ENCODE data around the gene TFPI. TPM values are rescaled to one million over a fixed set of nuclear protein-coding genes. Genes with fewer than 3 reads are reported as not detected.

TFPI gene
- total RNA-seq, 1 donor from 2014 or later, result 305 TPM

DNA sequence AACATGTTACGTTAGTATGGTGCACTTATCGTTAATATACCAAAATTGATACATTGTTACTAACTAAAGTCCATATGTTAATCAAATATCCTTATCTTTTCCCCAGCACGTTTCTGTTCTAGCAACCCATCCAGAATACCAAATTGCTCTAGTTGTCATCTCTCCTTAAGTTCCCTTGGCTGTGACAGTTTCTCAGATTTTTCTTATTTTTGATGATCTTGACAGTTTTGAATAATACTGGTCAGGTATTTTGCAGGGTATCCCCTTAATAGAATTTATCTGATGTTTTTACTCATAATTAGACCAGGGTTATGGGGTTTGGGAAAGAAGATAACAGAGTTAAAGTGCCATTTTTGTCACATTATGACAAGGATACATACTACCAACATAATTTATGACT lies 47.8 kb downstream of the TFPI start:
- DNase-seq (ENCODE audit: low read depth, low spot score), result no peak

DNA sequence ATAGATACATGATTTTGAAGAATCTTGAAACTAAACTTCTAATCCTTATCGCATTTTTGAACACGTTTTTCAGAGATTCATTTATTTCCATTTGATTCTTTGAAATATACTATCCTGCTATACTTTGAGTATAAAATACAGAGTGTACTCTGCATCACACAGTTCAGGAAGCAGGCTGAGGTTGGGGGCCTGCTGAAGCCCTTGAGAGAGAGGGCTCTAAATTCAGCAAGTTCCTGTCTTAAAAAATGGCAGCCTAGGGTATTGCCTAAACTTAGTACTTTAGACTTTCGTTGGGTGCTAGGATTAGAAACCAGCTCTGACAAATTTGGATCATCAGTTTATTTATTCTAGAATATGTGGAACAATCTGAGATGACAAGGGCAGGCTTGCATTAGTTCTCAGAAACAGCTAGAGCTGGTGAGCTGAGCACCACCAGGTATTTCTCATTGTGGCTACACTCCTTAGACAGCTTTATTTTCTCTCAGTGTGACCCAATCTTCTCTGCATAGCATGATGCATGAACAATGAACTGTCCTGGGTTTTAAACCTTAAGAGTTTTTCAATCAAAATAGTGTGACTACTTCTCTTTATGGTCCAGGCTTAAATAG lies 49.1 kb downstream of the TFPI start:
- no peak for DNase-seq (ENCODE audit: low read depth, low spot score)

DNA sequence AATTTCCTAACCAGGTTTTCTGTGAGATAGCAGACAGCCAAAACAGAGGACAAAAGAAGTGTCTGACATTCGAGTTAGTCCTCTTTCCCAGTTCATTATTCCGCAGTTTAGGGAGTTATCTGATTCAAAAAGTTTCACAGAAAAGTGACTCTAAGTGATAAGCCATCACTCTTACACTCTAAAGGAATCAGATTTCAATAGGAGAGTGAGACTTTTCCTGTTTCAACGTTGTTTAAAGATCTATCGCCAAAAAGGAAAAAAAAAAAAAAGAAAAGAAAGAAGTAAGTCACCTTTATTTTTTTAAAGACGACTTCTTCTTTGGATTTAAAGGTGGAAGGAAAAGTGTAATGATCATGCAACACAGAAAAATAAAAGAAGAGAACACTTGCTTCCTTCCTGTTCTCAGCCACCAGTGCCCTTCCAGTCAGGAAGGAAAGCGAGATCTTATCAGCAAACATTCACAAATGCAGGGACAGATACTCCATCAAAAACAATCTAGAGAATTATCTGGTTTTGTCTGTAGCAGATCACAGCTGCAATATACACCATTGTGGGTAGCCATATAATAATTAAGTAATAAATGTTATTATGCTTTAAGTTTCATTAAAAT lies 49.8 kb downstream of the TFPI start:
- DNase-seq (ENCODE audit: low read depth, low spot score), result no peak

DNA sequence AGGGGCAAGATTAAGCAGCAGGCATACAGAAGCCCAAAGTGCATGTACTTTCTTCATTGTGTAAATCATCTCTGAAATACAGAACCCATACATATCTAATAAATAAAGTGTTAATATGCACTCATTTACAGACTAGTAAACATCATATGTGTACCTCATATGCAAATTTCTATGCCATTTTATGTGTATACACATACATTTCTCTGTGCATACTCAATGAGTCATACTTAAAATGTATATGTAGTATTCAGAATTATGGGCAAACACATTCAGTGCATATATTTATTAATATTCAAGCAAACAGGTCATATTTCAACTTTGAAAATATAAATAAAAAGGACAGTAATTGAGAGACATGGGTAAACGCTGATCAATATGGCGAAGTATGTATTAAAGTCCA lies 50.5 kb downstream of the TFPI start:
- DNase-seq (ENCODE audit: low read depth, low spot score), result no peak

DNA sequence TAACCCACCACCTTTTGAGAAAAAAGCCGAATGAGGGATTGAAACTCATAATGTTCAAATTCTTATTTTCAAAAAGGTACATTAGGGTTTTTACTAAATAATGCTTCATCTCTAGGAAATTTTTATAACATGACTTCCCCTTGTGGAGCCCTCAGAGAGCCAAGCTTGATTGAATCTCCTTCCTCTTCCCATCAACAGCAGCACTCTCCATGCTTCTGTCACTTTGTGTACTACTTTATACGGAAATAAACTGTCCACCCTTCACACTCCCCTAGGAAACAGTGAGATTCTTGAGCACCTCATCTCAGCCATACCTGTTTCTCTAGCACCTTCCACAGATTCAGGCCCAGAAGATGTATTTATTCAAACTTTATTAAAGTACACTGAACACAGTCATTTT lies 51.8 kb downstream of the TFPI start:
- no peak for DNase-seq (ENCODE audit: low read depth, low spot score)

DNA sequence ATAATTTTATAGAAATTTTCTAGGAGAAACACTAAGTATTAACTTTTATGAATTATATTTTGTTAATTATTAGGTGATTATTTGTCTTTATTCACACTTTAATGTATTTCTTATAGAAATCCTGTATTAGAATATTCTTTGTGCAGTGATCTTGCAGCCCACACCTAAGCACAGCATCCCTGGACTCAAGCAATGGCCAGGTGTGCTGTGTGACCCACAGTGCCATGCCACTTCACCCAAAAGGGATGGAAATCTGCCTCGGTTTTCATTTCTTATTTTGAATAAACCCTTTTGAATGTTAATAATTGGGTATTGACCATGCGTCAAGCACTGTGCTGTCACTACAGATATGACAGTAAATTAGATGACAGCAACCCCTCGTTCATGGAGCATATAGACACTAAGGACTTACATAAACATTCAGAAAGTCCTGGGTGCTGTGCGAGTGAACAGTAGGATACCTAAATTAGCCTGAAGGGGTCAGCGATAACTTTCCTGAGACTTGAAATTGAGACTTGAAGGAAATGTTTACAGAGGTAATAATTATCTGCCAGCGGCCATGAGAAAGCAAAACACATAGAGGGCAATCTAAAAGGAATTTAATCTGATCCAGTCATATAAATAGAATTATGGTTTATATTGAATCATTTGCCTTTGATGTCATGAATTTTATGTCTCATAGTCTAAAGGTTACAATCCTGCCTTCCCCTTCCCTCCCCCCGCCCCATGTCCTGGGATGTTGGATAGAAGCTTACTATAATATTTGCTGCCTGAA lies 53.5 kb downstream of the TFPI start:
- DNase-seq (ENCODE audit: low read depth, low spot score), result no peak

DNA sequence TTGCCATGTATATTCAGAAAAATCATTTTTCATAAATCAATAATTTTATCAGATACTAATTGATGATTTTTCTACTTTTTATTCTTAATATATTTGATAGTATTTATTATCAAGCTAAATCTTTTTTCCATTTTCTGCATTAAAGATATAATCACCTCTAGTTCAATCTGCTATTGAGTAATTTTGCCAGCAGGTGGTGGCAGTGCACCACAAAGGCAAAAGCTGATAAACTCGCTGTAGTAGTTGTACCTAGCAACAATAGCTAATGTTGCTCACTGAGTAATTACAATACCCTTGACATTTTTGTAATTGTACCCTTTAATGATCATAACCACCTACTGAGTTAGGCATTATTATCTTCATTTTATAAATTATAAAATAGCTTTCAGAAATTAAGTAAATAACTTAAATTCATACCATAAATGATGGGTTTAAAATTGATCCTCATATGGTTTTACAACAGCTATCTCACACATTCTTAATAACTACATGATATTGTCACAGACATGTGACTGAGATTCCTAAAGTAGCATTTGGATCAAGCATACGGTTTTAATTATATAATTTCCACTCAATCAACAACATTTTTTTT lies 54.2 kb downstream of the TFPI start:
- DNase-seq (ENCODE audit: low read depth, low spot score), result no peak

DNA sequence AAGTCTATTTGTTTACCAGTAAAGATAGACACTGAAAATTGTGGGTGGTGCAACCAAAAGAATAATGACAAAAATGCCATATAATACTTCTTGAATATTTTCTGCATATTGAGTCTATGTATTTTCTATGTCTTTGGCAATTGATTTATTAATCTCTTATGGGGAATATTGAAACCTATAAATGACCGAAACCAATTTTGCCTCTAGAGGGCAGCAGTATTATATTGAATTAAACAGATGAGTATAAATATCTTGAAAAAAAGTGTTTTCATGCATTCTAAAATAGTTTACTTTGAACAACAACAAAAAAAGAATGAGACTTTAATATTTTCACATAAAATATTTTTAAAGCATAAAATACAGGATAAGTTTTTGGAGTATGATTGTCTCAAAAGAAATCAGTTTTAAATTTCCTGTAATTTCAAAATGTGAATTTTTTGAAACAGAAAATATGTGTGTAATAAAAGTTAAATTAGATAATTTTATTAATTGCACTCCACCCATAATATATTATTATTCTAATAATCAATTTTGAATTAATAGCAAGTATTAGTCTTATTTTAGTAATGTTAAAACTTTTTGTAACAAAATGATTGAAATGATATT lies 56.3 kb downstream of the TFPI start:
- no peak for DNase-seq (ENCODE audit: low read depth, low spot score)

DNA sequence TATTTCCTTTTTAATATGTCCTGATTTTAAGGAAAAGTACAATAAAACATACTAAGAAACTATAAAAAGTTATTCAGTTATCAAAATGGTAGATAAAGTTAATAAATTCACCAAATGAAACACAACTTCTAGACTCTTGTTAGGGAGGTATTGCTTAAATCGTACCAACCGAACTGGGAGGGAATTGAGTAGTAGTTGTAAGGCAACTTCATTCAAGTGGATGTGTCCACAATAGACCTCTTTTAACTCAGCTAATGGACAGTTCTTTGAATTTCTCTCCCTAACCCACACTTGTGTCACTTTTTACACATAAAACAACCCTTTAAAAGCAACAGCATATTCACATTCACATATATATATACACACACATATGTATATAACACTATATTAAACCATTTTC lies 57.1 kb downstream of the TFPI start:
- no peak for DNase-seq (ENCODE audit: low read depth, low spot score)

DNA sequence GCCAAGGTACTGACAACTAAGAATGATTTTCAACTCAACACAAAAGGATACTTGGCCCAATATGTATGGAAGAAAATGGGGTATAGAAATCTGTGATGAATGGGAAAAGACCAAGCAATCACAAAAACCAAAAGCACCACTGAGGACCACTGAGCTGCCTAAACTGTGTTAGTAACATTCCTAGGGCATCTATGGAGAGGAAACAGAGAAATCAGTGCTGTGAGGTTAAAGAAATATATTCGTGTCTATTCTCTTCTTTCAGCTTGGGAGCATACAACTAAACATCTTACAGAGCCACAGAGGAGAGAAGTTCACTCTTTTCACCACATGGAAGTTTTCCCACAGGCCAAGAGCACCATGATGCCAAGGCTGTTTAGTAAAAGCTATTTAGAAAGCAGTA lies 58.9 kb downstream of the TFPI start:
- DNase-seq (ENCODE audit: low read depth, low spot score), result no peak

DNA sequence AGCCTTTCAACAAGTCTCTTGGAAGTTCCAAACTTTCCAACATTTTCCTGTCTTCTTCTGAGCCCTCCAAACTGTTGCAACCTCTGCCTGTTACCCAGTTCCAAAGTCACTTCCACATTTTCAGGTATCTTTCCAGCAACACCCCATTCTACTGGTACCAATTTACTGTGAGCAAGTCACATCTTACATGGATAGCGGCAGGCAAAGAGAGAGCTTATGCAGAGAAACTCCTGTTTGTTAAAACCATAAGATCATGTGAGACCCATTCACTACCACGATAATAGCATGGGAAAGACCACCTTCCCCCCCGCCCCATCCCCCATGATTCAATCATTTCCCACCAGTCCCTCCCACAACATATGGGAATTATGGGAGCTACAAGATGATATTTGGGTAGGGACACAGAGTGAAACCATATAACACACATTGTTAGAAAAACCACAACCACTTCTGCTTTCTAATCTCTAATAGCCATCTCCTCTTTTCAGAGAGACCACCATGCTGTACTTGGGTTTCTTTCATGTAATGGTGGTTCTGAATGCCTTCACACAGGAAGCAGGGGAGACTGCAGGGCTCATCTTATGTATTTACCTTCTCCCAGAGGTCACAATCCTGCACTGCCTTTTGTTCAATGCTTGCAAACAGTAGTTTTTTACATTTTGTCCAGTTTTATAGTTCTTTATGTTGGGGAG lies 60.2 kb downstream of the TFPI start:
- DNase-seq (ENCODE audit: low read depth, low spot score), result no peak

DNA sequence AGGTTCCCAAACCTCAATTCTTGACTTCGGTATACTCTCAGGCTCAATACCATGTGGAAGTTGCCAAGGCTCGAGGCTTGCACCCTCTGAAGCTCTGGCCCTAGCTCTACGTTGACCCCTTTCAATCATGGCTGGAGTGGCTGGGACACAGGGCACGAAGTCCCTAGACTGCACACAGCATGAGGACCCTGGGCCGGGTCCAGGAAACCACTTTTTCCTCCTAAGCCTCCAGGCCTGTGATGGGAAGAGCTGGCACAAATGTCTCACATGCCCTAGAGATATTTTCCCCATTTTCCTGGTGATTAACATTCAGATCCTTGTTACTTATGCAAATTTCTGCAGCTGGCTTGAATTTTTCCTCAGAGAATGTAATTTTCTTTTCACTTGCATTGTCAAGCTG lies 61.1 kb downstream of the TFPI start:
- DNase-seq (ENCODE audit: low read depth, low spot score), result no peak

DNA sequence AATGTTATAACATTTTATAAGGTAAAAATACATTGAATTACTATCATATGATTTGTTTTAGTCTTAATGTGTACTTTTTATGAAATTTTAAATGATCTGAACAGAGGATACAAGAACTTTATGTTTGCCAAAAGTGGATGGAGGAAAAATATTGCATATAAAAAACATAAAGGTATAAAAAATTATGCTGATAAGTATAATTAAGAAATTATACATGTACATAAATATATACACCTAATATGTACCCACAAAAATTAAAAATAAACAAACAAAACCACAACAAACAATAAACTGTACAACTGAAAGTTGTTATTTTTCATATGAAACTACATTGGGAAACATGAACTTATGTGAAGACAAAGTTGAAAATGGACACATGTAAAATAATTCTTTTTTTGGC lies 68.0 kb downstream of the TFPI start:
- no peak for DNase-seq (ENCODE audit: low read depth, low spot score)

DNA sequence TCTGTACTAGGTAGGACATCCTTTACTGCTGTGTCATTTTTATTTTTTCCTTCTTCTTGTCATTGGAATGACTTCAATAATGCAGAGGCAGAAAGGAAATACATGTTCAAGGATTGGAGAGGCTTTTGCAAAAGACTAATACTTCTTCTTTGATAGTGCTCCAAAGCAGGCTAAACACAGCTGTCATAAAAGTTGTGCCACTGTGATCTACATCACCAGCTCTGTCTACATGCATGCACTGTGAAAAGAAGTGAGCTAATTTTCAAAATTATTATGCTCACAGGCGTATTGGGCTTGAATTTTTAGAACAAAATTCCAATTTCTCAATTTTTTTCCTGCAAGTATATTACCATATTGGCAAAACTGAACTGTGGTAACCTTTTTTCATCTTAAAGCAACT lies 68.7 kb downstream of the TFPI start:
- DNase-seq (ENCODE audit: low read depth, low spot score), result no peak

DNA sequence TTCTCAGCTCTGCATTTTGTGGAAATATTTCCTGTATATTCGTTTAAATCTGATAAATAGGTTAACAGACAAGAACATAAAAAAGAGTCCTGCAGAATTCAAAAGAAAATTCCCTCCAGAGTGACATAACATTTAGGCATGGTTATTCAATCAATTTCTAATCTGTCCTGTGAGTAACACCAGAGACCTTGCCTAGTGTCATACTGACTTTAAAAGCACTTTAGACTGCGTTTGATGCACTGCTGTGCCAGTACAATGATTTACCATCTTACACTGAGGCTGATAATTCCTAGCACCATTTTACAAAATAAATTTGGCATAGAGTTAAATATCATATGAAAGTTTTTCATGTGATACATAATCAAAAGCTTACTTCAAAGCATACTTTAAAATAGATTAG lies 70.7 kb downstream of the TFPI start:
- no peak for DNase-seq (ENCODE audit: low read depth, low spot score)

DNA sequence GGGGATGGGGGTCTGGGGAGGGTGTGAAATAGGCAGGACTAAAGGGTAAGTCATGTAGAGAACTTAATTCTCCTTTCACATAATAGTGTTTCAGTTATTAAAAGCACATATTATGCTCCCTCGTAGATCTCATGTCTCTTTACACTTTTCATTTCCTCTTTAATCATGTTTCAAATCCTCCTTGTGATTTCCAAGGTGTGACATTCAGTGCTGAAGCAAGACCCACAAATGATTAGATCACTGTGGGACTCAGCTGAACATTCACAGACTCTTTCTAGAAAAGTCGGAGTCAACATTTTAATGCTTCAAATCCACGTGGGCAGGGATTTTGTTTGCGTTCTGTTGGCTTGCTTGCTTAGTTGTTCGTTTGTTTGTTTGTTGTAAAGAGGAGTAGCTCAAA lies 71.4 kb downstream of the TFPI start:
- DNase-seq (ENCODE audit: low read depth, low spot score), result no peak

DNA sequence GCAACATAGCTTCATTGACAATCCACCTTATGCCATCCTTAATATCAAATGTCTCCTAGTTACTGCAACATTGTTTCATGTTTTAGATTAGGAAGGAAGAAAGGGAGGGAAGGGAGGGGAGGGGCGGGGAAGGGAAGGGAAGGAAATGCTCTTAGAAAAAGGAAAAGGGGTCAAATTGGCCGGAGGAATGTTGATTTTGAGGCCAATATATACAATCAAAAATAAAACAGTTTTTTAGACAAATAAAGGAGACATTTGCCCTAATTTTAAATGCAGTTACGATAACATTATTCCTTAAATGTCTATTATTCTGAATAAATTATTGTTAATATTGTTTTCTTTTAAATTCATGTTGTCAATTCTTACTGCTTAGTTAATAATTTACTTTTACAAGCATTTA lies 72.7 kb downstream of the TFPI start:
- DNase-seq (ENCODE audit: low read depth, low spot score), result no peak

DNA sequence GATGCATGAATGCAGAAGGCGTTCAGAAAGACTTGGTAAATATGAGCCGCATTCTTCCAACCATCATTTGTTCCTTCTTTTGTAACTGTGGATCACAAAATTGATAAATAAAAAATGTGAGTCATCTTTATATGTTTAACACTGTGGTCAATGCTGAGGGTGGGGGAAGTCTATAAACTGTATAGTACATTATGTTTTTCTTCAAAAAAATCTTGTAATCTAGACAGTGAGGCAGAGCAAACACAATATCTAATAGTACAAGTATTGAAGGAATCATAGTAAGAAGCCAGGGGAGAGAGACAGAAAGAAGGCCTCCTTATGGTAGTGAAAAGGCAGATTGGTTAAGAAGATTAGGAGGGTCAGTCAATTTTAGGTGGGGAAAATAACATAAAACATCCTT lies 75.5 kb downstream of the TFPI start:
- no peak for DNase-seq (ENCODE audit: low read depth, low spot score)

DNA sequence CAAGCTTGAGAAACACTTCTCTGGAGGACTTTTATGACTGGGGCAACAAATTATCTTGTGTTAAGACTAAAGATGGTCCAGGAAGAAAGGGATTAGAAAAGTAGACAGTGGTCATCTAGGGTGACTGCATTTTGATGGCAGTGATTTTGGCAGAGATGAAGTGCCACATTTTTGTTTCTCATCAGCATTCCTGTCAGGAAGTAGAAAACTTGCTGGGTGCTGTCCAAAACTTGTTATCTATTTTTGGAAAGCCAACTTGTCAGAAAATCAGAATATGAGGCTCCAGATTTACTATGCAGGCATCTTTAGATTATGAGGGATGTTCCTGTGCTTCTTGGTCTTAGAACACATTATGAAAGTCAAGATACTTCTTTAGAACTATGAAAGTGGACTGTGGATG lies 77.2 kb downstream of the TFPI start:
- no peak for DNase-seq (ENCODE audit: low read depth, low spot score)

DNA sequence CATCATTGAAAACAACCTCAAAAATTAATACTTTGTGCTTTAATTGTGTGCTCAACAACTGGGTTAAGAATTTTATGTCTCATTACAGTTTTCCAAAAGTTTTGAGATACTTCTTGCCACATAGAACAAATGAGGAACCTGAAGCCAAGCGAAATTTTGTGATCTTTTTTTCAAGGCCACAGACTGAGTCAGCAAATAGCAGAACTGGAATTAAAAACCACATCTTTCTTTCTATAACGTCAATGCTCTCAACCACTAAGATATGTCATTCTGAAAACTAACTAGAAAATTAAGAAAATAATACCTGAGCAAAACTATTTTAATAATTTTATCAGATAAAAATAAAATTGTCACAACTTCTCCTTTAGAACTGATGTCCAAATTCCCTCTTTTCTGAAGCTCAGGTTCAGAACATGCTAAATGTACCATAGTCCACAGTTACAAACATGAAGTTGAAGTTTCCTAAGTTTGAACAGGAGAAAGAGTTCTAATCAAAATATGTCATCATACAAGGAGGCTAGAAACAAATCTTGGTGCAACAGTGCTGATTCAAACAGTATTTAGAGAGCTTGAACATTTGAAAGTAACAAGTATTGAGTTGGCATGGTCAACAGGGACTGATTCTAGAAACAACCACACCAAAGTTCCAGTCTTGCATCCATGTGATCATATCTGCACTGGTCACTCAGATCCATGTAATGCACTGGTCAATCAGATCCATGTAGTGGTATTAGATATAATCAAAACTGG lies 78.6 kb downstream of the TFPI start:
- DNase-seq (ENCODE audit: low read depth, low spot score), result no peak

DNA sequence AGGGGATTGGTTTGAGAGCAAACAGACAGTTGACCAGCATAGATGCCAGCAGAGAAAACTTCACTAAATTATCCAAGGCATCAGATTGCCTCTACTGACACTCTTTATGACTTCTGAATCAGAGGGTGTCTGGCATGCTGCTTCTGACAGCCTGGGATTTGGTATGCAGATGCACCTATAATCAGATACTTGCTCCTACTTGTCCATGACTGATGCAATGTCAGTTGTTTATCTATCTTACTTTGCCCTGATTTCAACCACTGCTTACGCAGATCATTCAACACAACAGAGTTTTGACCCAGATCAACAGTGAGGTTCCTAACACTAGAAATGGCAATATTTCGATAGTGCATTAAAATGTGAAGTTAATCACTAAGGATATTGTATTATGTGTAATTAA lies 83.5 kb downstream of the TFPI start:
- DNase-seq (ENCODE audit: low read depth, low spot score), result no peak

All from pulmonary artery endothelial cell (primary cell).